T1000 (cell line): ENCODE results near the gene PAFAH1B2.
"Not testable (repeated sequence)": the region's sequence is repeated elsewhere in the genome, so short reads cannot be mapped to it uniquely, and the experiment has no call there.

Experiments
- DNase-seq: peaks from one replicate; lab custom pipeline; 2025; ENCODE audit warnings: mixed read lengths; lab: John Stamatoyannopoulos, UW

PAFAH1B2 gene

DNA sequence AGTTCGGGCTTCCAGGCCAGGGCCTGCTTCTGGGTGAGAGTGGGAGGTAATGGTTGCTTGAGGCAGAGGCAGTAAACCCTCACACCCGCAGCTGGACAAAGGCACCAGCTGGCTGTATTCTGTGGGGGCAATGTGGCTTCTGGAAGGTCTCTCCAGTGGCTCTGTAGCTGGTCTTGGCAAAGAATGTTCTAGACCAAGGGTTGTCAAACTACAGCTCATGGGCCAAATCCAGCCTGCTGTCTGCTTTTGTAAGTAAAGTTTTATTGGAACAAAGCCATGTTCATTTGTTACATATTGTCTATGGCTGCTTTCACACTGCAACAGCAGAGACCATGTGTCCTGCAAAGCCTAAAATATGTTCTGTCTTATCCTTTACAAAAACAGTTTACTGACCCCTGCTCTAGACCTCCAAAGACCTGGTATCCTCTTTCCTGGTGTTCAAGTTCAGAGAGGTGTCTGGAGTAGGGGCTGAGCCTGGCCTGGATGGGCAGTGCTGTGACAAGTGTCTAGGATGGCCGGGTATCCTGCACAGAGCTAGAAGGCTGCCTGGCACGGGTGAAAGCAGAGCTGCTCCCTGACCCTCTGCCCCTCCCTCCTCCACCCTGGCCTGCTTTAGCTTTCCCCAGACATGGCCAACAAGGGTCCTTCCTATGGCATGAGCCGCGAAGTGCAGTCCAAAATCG lies 58.4 kb downstream of the PAFAH1B2 start:
- DNase-seq = no peak

DNA sequence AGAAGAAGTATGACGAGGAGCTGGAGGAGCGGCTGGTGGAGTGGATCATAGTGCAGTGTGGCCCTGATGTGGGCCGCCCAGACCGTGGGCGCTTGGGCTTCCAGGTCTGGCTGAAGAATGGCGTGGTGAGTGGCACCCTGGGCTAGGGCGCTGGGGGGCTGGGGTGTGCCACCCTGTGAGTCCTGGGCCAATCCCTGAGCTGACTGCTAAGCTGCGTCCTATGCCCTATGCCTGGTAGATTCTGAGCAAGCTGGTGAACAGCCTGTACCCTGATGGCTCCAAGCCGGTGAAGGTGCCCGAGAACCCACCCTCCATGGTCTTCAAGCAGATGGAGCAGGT lies 59.0 kb downstream of the PAFAH1B2 start:
- no peak for DNase-seq

DNA sequence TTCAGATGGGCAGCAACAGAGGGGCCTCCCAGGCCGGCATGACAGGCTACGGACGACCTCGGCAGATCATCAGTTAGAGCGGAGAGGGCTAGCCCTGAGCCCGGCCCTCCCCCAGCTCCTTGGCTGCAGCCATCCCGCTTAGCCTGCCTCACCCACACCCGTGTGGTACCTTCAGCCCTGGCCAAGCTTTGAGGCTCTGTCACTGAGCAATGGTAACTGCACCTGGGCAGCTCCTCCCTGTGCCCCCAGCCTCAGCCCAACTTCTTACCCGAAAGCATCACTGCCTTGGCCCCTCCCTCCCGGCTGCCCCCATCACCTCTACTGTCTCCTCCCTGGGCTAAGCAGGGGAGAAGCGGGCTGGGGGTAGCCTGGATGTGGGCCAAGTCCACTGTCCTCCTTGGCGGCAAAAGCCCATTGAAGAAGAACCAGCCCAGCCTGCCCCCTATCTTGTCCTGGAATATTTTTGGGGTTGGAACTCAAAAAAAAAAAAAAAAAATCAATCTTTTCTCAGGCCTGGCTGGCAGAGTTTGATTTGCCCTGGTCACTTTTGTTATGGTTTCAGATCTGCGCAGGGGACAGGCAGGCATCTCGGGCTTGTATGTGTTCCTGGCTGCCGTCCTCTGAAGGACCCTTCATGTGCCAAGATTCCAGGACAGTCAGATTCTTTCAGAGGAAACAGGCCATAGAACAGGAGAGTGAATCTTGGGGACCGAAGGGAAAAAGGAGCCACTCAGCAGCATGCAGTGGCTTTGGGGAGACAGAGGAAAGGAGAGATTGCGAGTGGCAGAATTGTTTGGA lies 60.4 kb downstream of the PAFAH1B2 start:
- DNase-seq = no peak

DNA sequence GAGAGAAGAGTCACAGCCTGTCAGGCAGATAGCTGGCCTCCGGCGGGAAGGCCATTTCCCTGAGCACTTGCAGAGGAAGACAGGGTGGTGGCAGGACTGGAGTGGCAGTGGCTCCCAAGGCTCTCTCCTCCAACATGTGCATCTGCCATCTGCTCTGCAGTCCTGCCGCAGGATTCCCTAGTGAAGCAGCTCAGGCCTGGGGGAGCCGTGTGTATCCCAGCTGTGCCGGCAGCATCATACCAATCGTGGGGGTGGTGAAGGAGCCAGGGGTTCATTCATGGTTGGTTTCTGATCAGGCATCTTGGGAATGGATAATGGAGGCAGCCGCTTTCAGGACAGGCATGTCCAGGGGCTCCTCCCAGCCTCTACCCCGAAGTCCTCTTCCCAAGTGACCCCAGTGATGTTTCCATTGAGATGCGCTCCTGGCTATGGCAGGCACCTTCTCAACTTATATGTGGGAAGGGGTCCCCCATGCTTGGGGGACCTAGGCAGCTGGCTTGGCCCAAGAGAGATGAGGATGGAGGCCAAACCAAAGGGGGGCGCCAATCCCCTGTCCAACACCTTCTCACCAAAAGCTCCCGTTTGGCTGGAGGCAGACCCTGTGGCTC lies 61.2 kb downstream of the PAFAH1B2 start:
- no peak for DNase-seq

DNA sequence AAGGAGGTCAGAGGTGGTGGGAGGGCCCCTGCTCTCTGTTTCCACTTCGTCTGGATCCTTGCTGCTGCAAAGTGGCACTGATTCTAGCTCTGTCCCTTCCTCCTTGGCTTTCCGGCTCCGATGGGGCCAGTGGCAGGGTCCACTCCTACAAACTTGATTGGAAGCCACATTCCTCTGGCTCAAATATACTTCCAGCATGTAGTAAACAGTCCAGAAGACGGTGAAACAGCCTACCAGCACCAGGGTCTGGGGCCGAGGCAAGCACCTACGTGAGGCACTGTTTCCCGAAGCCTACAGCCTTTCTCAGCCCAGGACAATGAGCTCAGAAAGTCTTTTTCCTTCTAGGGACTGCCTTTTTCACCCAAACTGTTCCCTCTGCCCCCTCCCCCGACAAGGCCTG lies 62.0 kb downstream of the PAFAH1B2 start:
- not testable (repeated sequence) for DNase-seq

DNA sequence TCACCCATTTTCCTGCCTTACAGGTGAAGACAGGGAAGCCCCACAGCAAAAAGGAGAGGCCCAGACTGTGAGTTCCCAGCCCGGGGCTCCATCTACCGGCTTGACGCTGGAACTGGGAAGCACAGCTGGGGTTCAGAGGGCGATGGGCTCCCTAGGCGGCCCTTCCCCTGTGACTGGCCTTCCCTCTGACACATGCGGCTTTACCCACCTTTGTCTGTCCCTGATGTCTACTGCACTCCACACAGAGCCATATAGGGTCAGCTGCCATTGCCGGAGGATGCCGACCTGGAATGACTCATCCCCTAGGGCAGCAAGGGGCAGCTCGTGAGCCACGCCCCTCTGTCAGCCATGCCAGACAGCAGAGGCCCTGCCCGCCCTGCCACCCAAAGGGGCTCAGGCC lies 62.8 kb downstream of the PAFAH1B2 start:
- DNase-seq = not testable (repeated sequence)

DNA sequence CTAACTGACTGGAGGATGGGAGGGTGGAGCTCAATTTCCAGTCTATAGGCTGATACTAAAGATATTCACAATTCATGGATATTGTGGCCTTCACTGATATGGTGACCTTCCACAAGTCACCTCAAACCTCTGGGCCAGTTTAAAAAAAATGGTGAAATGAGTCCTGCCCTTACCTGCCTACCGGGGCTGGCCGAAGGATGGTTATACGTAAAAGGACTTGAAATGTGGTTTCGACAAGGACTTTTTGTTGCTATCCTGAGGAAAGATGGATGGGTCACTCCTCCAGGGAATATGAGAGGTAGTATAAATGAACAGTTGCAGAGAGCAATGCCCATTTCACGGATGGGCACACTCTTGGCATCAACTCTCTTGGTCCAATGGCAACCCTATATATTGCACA lies 63.4 kb downstream of the PAFAH1B2 start:
- not testable (repeated sequence) for DNase-seq

DNA sequence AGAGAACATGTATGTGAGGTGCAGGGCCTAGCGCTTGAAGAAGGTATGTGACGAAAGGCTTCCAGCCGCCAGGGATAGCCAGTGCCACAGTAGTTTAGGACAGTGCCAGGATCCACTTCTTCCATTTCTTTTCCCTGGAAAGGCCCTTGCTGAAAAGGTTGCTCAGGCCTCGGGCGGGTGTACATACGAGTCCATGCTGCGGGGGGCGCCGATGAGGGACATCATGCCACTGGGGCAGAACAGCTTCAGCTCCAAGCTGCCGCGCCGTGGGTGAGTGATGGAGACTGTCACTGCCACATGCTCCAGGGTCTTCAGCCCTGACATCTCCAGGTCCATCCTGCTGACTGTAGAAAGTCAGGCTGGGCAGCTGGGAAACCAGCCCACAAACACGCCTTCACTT lies 64.6 kb downstream of the PAFAH1B2 start:
- not testable (repeated sequence) for DNase-seq

DNA sequence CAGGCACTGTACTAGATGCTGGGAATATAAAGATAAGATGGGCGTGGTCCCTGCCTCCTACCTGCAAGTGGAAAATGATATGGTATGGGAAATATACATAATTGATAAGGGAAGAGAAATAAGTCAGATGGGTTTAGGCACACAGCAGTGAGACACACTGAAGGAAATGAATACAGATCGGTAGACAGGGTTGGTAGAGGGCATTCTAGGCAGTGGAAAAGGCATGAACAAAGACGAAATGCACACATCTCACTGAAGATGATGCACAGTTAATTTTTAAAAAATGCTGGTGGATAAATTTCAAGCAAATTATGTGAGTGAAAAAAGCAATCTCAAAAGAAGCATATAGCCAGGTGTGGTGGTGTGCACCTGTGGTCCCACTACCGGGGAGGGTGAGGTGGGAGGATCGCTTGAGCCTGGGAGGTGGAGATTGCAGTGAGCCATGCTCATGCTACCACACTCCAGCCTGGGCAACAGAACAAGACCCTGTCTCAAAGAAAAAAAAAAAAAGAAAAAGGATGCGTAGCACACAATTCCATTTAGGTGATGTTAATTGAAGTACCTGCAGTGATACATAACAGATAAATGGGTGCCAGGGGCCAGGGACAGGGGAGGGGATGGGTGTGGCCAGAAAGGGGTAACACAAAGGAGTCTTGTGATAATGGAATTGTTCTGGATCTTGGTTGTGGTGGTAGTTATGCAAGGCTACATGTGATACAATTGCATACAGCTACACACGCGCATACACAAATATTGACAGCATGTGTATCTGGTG lies 65.5 kb downstream of the PAFAH1B2 start:
- DNase-seq = not testable (repeated sequence)

DNA sequence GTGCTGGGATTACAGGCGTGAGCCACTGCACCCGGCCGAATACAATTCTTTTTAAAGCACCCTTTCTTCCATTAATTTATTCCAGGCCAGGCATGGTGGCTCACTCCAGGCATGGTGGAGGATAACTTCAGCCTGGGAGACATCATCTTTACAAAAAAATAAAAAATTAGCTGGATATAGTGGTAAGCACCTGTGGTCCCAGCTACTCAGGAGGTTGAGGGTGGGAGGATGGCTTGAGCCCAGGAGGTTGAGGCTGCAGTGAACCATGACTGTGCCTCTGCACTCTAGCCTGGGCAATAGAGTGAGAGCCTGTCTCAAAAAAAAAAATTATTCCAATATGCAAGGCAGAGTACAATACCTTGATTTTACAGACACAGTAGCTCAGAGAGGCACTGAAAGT lies 66.5 kb downstream of the PAFAH1B2 start:
- no peak for DNase-seq

DNA sequence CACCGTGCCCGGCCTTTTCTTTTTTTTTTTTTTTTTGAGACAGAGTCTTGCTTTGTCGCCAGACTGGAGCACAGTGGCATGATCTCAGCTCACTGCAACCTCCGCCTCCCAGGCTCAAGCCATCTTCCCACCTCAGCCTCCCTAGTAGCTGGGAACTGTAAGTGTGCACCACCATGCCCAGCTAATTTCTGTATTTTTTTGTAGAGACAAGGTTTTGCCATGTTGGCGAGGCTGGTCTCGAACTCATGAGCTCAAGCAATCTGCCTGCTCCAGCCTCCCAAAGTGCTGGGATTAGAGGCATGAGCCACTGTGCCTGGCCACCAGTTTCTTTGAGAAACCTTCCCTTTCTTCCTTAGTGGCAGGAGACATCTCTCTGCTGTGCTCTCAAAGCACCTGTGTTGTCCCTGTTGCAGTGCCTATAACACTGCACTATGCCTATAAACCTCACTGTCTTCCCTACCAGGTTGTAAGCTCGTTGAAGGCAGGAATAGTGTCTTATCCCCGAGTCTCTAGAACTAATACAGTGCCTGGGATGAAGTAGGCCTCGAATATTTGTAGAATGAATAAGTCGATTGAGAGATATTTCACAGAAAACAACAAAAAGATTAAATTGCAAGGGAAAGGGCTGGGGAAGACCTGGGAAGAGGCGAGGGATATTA lies 68.7 kb downstream of the PAFAH1B2 start:
- DNase-seq = no peak

DNA sequence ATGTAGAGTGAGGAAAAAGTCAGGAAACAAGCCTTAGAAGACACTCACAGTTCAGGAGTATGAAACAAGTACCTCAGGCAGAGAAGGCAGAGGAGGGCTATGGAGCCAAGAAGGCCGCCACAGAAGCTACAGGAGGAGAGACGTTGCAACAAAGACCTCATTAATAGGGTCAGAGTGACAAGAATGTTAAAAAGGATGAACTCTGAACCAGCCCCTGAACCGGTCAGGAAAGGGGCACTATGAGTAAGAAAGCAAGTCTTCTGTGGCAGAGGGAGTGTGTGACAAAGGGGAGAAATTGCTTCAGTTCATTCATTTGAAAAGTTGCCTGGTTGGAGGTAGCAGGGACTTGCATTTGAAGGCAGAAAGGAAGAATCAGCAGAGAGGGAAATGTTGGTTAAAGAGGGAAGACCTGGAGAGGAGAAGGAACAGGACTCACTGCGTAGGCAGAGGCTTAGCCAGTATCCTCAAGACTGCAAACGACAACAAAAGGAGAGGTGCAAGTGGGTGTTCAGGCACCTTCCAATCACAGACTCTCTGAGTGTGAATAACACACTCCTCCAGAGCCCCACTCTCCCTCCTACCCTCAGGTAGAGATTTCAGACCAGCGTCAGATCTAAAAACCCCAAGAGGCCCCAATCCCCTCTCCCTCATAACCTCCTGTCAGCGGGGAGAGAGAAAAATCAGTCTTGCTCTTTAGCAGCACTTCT lies 70.5 kb downstream of the PAFAH1B2 start:
- no peak for DNase-seq

DNA sequence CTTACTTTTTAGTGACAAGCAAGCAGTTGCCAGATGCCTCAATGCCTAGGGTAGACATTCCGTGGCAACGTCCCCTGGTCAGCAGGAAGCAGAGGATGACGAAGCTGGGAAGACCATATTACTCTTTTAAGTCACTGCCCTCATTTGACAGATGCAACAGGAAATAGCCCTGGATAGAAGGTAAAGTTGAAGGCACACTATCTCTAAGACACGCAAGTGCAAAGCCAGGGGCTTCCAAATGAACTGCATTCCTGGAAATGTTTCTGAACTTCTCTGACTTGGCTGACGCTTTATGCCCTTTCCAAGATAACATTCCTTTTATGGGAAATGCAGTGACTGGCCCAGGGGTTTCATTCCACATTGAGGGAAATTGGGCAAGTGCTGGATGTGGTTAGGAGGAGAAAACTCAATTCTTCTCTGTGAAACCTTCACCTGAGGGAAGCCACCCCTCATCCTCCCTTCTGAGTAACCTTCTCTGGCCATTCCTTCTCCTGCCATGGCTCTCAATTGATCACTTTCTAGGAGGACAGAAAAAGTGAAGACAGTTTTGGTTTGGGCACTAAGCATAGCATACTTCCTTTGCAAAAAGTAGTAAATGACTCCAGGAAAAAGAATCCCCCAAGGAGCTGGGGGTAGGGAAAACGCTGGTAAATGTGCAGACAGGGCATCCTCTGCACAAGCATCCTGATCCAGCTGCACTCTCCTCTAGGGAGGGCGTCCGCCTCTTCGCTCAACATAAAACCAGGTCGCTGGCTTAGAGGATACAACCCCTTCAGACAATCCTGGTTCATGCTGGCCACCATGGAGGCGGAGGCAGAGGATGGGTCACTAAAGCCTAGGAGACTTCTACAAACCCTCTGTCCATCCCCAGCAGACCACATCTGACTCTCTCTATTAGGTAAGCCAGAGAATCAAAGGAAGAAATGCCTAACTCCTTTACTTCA lies 73.3 kb downstream of the PAFAH1B2 start:
- no peak for DNase-seq

DNA sequence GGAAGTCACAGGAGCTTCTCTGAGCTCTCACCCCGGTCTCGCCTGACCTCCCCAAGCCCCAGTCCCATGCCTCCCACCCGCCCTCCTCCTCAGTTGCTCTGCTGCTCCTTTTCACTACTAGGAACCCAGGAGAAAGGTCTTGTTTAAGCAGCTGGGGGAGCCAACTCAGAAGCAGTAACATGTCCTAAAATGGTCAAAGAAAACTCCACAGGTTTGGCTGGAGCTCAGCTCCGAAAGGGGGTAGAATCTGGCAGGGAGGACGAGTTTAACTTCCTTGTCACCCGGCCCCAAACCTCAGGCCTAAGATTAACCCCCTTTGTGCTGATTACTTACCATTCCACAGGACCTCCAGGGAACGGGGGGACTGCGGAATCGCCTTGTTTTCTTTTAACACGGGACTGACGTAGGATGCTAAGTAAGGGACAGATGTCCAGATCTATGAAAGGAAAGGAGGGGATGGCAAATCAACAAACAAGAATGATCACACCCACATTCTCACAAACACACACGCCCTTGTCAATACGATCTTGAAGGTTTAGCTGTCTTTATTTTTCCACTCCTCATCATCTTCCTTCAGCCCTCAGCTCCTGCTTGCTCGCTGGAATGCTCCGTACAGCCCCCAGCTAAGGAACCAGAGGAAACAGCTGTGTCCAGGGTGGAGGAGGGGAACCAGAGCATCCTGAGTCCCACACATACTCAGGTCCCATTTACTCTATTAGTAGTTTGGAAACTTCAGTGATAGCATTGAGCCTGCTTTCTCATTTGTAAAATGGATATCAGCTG lies 74.2 kb downstream of the PAFAH1B2 start:
- no peak for DNase-seq

DNA sequence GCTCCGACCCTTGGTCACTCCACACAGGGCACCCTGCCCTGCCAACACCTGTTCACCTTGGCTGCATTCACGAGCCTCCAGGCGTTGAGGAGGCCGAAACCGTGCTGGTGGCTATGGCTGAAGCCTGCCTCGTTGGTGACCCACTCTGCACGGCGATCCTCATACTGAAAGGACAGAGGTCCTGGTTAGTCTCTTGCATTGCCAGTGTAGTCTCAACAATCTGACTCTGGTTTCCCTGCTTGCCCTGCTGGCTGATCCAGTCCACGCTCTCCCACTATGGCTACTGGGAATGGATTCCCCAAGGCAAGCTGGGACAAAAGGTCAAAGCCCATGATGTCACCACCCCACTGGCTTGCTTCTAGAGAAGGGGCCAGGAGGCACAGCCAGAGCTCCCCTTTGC lies 74.9 kb downstream of the PAFAH1B2 start:
- DNase-seq = no peak

DNA sequence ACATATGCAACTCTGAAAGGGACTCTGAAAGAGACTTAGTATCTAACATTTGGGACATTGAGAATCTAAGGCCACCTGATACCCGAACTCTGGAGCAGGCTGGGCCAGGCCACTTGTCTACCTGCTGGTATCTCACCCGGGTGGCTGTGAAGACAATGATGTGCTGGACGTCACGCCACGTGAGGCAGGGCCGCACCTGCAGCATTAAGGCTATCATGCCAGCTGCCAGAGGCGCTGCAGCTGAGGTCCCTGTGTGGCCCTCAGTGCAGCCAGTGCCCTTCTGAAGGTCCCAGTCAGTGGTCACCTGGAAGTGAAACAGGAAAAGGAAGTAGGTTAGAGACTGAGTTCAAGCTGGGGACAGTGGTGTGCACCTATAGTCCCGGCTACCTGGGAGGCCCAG lies 75.4 kb downstream of the PAFAH1B2 start:
- DNase-seq = no peak

DNA sequence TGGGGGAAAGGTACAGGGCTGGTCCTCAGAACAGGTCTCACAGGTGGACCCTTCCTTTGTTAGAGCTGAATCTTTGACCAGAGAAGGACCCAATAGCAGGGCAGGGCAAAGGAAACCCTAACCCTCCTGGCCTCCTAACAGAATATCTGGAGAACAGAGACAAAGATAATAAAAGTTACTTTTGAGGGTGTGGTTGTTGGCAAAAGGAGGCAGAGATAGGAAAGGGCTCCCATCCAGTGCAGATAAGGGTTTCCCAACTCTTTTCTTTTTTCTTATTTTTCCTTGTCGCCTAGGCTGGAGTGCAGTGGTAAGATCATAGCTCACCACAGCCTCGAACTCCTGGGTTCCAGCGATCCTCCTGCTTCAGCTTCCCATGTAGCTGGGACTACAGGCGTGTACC lies 75.9 kb downstream of the PAFAH1B2 start:
- DNase-seq = no peak

DNA sequence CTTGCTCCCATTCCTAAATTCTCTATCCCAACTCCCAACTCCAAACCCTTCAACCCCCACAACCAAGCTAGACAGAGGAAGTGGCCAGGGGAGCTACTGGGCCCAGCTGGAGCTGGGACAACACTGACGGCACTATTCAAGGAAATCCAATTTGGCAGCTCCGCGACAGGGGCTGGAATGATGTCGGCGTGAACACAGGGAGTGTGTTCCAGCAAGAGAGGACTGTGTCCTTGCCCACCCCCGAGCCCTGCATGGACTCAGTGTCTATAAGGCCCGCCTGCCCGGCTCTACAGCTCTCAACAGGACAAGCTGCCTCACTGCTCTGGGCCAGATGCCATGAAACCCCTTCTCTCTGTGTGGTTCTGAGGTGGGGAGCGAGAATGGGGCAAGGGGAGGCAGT lies 76.5 kb downstream of the PAFAH1B2 start:
- no peak for DNase-seq

DNA sequence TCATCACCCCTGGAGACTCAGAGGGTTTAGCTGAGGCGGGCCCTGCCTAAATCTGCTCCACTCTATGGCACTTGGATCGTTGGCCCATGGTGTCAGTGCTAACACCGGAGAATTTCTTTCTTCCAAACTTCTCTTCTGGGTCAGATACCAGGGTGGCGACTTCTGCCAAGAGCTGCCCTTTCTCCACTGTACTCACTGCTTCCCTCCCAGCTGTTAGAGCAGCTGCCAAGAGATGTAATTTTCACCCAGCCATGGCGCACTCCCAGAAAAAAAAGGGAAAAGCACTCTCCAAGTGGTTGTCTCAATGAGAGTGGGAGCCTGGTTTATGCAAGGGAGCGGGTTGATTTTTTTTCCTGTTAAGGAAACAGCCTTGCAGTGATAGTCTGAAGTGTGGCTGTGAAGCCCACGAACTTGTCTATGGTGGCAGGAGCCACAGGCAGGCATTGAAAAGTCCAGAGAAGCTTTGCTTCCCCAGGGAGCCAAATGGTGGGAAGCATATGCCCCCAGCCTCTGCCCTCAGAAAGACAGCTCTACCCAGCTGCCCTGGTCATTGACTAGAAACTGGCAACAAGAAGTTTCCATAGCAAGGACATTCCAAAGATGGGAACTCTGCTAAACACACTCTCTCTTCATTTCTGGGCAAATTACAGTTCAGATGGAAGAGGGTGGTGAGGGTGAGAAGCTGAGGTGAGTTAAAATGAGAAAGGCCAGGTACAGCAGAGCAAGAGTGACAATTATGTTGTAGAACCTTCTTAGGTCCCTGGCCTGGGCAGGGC lies 77.1 kb downstream of the PAFAH1B2 start:
- no peak for DNase-seq
